8988T (cell line): Measurements from ENCODE around the gene PTH1R.
A peak's percentile ranks its signal among the peaks of the same experiment; 100 is the strongest.

Source experiments
- DNase-seq: peaks from one replicate; pipeline ENCODE4 v3.0.0; 2011

Gene PTH1R

DNA sequence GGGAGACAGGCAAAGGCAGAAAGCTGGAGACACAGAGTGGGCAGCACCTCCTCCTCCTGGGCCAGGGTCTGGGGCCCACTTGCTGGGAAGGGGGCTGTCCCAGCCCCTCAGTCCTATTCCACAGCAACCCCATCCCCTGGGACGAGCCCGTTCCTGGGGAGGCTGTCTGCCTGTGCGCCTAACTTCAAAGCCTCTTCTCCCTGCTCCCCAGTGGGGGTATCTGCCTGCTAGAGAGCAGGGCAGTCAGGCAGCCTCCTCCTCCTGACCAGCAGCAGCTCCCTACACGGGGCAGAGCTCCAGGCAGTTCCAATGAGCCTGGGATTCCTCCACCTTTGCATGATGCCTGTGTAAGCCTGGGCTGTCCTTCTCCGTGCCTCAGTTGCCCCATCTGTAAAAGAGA, 6.9 kb downstream of the PTH1R start:
- no peak for DNase-seq

DNA sequence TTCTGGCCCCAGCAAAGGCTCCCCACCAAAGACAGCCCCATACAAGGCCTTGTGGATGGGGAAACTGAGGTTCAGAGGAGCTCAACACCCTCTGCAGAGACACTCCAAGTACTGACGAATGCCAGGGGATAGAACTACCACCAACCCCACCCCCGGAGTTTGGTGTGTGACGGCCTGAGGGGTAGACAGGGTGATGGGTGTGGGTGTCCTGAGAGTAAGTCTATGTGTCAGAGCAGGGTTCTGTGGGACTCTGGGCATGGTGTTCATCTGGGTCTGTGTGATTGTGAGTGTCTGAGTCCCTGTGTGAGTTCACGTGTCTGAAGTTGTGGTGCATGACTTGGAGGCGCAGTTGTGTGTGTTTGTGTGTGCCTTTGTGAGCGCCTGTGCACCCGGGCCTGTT, 7.4 kb downstream of the PTH1R start:
- DNase-seq = no peak

DNA sequence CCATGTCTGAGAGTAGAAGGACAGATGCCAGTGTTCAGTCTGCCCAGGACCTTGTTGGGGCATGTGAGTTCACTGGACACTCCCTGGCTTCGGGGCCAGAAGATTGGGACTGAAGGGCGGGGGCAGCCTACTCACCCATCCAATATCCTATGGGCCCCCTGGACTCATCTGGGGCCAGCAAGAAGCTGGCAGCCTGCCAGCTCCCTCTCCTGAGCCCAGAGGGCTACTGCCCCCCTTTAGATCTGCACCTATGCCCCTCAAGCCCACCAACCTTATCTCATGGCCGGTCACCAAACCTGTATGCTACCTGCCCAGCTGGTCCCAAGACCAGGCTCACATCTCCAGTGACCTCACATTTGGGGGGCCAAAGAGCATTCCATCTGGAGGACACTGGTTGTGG, 8.1 kb downstream of the PTH1R start:
- DNase-seq = no peak

DNA sequence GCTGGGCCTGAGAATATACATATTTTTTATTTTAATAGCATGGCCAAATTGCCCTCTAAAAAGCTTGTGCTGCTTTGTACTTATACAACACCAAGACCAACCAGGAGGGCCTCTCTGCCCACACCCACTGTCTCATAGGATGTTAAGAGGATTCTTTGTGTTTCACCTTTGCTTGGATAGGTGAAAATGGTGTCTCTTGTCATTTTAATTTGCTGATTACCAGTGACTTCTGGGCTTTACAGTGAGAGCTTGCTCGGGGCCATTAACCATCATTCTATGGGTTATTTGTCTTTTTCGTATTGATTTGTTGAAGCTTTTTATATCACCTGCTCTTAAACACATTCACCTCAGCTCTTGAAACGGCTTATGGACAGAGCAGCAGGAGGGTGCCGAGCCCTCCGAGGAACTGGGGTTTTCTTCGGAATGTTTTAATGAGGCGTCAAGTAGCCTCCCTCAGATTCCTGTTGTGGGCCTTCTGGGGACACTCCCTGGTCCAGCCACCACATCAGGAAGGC, 10.5 kb downstream of the PTH1R start:
- no peak for DNase-seq

DNA sequence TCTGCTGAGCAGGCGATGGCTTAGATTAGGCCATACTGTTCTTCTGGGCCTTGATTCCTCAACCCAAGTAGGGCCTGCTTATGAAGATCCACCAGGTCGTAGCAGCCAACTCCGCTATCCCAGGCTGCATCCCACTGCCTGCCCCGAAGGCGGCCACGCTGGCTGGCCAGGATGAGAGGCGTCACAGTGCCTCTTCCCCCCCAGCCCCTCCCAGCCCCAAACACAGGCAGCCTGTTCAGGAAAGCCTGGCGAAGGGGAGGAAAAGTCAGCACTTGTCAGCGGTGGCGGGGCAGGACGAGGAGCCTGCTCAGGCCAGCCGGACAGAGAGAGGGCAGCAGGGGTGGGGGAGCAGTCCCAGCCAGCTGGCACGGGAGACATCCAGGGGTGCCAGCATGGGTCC, 11.2 kb downstream of the PTH1R start:
- DNase-seq = no peak

DNA sequence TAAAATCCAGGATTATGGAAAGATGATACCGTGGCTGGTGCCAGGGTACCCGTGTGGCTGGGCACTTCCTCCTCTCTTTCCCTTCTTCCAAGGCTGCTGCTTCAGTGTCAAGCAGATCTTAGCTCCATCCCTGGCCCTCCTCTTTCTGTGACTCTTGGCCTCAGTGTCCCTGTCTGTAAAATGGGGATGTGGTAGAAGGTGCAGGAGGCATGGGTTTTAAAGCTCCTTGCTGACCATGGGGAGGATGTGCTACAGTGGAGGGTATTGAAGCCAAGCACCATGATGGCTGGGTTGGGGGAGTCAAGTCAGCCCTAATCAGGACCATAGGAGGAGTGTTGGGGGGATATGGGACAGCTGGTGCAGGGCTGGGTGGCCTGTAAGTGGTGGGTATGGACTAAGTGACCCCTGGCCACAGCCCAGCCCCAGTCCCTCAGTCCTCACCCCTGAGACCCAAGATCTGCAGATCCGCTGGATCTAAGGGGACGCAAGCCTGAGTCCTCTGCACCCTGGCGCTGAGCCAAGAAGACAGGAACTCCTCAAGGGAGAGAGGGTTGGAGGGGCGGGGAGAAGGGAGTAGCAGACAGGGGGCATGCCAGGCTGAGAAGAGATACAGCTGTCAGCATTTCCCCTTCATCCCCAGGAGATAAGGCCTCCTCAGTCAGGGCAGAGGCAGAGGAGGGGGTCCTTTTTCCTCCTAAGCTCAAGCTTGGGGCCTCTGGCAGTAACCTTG, 12.0 kb downstream of the PTH1R start:
- no peak for DNase-seq

DNA sequence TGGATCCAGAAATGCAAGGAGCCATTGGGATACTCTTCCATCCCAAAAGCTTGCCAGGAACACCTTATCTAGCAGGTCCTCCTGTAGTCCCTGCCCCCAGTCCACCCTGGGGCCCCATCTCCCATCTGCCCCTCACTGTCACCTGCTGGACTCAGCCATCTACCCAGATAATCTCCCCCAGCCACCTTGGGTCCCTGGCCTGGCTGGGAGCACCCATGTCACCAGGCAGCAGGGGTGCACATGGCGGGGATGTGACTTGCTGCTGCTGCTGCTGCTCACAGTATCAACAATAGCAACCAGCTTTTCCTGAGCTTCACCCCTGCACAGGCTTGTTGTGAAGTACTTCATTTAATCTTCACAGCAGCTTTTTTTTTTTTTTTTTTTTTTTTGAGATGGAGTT, 12.6 kb downstream of the PTH1R start:
- no peak for DNase-seq

DNA sequence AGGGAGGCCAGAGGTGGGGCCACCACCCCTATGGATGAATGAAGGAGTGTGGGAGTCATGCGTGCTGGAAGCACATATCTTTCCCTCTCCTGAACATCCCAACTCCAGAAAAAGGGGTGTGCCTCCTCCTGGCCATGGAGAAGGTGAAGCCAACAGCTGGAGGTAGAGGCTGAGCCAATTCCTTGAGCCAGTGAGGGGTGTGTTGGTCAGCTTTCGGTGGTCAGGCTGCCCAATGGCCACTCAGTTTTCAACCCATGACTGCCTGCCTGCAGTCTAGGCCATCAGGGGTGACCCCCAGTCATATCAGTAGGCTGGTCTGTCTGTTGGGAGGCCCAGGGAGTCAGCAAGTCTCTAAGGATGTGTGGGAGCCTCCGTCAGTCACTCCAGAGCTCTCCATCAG, 13.6 kb downstream of the PTH1R start:
- no peak for DNase-seq

DNA sequence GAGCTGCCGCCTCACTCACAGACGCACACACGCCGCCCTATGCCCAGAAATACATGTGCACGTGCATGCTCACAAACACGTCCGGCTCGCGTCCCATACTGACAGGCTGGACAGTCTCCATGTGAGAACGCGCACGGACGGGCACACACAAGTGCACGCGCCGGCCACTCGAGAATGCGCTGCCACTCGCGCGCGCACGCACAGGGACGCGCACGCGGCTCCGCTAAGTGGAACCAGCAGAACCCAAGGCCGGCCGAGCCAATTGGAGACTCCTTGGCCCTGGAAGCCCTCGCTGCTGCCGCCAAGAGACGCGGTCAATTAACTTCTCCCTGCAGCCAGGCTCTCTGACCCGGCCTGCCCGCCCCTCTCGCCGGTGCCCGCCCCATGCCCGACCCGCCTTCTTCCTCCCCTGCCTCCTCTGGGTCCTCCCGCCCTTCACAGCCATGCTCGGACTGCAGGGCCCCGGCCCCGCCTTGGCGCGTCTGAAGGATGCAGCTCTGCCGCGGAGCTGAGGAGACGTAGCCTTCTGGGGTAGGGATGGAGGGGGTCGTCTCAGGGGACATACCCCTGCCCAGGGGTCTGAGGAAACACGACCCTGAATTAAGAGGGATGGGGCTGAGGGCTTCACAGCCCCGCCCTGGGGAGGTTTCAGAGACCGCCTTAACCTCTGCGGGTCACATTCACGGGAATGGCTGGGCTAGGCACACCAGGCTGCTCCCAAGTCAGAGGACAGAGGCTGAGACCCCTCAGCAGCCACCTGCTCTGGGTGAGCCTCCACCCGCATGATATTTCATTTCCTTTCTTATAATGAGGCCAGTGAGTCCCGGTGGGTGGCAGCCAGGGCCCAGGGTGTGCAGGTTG, 15.0 kb downstream of the PTH1R start:
- peak; percentile 99 for DNase-seq

DNA sequence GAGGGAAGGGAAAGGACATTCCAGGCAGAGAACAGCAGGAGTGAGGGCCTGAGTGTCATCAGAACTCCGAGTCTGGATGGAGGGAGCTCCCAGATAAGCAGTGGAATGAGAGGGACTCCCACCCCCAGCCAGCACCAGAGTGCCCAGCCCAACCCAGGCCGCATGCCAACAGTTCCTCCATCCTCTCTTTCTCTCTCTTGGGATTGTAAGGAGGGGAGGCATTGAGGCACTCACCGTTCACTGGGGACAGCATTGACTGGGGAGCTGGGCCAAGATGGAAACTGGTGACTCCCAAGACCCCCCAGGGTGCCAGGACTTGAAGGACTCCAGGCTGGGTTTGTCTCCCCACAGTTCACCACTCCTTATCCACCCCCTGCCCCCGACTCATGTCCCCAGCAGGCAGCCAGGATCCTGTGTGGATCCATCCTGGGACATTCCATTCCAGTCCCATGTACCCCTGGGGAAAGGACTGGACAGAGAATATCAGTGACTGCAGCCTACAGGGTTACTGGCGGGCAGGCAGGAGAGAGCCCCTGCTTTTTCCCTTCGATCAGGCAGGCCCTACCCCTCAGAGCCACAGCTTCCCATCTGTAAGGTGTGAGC, 15.7 kb downstream of the PTH1R start:
- DNase-seq = no peak

DNA sequence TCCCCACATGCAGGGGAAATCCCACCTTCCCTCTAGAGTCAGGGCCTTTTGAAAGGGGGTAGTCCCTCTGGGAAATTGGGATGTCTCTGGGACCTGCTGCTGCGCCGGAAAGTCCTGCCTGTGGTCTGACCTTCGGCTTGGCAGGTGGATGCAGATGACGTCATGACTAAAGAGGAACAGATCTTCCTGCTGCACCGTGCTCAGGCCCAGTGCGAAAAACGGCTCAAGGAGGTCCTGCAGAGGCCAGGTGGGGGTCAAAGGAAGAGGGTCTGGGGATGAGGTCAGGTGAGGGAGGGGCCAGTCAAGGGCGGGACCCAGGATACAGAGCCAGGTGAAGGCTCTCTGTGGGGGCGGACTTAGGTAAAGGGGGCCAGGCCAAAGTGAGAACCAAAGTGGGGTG, 16.2 kb downstream of the PTH1R start:
- DNase-seq = no peak

DNA sequence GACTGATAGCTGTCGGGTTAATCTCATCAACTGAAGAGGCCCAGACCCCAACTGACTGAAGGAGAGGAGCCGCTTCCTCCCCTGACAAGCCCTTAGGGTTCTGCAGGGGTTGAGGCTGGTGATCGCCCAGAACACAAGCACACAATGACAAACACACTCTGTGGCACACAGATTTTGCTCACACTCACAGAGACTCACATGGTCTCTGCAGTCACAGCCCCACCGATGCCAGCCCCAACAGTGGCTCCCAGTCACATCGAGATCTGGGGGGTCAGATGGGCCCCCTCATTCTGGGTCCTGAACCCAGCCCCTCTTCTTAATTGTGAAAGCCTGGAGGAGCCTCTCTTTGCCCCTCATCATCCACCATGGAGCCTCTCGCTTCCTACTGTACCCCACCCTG, 16.7 kb downstream of the PTH1R start:
- no peak for DNase-seq

DNA sequence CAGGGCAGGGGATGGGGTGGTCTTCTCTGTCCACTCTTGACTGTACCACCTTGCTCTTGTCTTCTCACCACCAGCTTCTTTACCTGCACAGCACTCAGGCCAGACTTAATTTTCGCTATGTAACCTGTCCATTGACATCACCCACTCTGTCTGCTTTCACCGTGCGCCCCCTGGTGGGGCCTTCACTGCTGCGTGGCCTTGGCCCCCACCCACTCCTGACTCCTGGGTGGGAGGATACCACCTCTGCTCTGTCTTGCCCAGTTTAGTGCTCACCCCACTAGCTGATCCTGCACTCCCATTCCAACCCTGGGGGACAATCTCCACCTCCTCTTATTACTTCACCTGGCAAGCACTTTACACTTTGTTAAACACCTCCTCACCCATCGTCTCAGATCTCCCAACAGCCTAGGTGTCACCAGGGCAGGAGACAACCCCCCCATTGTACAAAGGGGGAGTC, 17.7 kb downstream of the PTH1R start:
- peak; percentile 87 for DNase-seq

DNA sequence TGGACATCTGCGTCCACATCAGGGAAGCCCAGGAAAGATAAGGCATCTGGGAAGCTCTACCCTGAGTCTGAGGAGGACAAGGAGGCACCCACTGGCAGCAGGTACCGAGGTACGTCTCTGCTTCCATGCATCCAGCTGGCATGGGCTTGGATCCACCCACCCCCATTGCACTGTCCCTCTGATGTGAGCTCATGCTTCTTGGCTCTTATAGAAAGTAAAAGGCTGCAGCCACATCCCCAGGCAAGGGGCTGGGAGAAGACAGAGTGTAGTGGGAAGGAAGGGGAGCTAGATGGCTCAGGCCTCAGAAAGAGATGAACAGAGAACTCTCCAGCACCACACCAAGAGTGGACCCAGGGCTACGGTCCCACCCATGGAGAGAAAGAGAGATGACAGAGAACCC, 18.2 kb downstream of the PTH1R start:
- no peak for DNase-seq

DNA sequence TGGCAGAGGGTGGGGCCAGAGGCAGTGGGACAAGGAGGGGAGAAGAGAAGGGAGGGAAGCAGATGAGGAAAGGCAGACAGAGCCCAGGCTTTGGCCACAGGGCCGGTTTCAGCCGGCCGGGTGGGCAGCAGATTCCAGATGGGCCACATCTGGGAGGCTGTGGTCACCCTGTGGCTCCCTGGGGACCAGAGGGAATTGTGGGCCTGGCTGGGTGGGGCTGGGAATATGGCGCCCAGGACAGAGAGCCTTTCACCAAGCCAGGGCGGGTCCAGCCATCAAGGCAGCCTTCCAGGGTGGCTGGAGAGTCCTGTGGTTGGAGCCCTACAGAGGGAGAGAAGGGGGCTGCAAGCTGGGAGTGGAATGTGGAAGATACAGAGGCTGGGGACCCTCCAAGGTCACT, 18.9 kb downstream of the PTH1R start:
- no peak for DNase-seq

DNA sequence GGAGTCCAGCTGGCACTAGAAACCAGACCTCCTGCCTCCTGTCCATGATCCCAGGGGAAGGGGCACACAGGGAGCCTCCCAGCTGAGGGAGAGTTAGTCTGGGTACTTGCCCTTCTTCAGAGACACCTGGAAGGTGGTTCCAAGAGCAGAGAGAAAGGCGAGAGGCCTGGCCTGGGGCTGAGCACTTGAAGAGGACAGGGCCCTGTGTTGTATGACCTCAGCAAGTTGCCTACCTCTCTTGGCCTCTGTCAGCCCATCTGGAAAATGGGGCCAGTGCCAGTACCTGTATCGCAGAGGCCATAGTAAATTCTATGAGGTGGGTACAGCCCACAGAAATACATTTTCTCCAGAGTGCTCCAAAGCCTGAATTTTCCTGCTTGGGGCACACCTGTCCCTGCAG, 19.5 kb downstream of the PTH1R start:
- no peak for DNase-seq

DNA sequence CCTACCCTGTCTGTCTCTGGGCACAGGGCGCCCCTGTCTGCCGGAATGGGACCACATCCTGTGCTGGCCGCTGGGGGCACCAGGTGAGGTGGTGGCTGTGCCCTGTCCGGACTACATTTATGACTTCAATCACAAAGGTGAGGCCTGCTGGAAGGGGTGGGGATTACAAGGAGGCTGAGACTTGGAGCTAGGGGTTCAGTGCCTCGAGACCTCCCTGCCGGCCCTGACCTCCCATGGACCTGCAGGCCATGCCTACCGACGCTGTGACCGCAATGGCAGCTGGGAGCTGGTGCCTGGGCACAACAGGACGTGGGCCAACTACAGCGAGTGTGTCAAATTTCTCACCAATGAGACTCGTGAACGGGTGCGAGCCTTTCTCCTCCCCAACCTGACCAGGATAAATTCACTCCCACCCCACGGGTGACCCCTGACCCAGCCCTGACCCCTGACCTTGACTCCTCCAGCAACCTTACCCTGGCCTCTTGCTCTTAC, 20.4 kb downstream of the PTH1R start:
- peak; percentile 51 for DNase-seq

DNA sequence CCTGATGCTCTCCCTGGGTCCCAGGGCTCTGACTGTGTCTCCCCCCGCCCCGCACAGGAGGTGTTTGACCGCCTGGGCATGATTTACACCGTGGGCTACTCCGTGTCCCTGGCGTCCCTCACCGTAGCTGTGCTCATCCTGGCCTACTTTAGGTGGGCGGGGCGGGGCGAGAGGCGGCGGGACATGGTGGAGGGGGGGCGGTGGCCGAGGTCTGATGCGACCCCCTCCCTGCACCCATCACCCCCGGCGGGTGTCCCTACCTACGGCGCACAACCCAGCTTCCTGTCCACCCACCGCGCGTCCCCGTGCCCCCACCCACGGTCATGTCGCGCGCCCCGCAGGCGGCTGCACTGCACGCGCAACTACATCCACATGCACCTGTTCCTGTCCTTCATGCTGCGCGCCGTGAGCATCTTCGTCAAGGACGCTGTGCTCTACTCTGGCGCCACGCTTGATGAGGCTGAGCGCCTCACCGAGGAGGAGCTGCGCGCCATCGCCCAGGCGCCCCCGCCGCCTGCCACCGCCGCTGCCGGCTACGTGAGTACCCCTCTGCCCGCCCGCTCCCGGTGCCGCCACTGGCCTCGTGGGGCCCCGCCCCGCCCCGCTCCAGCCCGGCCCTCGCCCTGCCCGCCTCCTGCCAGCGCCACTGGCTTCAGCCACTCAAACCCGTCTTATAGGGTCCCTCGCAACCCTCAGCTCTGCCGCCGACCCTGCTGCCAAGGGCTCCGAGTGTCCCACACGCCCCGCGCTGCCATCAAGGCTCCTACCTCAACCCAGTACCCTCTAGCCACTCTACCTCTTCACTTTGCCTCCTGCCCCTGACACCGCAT, 21.0 kb downstream of the PTH1R start:
- peak; percentile 15 for DNase-seq

DNA sequence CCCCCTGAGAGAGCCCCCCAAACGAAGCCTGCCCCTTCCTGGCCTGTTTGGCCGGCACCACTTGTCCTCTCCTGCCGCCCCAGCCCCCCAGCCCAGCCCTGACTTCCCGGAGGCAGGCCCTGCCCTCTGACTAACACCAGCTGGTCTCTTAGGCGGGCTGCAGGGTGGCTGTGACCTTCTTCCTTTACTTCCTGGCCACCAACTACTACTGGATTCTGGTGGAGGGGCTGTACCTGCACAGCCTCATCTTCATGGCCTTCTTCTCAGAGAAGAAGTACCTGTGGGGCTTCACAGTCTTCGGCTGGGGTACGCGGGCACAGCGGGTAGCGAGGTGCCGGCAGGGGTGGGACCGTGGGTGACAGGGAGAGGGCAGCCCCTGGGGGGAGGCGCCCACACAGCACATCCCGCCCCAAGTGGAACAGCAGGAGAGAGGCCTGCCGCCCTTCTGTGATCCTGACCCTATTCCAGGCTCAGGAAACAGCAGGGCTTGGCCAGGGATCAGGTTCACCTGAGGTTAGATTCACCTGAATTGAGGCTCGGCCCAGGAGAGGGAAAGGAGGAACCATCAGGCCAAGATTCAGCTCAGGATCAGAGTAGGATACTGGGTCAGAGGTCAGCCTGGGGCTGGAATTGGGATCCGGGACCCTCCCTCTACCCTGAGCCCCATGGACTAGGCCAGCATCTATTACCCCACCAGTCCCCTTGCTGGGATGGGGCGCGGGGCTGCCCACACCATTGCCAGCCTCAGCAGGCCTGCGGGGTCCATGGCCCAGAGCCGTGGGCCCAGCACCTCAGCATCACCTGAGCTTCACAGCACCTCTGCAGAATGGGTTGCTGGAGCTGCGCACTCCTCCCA, 21.9 kb downstream of the PTH1R start:
- peak; percentile 32 for DNase-seq

DNA sequence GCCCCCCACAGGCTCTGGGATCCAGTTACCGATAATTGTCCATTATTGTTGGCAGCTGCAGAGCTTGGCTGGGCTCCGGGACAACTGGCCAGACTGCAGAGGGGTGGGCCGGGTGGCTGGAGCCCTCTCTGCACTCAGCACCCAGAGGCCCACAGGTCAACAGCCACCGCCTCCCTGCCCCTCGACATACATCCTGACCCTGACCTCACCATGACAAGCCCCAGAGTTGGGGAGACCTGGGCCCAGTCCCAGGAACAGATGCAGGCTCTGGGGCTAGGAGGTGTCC, 22.4 kb downstream of the PTH1R start:
- DNase-seq = peak; percentile 19

DNA sequence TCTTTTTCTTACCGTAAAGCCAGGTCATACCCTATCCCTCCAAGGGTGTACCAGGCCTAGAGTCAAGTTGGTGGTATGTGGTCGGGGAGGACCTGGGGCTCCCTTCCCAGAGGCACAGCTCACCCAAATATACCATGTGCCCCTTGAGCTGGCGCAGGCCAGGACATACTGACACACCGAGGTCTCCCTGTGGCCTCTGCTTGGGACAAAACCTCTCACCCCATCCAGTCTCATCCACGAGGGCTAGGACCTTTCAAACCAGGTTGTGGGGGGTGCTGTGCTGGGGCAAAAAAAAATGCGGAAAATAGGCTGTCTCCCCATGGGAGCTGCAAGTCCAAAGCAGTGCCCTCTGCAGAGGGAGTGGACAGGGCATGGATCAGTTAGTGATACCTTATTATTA, 22.8 kb downstream of the PTH1R start:
- no peak for DNase-seq

DNA sequence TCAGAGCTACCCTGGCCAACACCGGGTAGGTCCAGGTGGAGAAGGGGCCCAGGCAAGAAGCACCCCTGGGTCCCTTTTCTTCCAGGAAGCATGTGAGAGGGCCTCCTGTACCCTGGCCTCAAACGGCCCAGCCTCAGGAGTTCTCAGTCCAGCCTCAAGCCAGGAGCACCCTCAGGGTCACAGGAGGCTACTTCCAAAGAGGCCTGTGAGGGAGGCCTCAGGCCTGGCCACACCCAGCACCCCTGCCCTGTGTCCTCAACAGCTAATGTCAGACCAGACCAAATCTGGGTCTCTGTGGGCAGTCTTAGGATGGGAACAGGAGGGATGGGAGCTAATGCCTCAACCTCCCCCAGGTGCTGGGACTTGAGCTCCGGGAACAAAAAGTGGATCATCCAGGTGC, 23.5 kb downstream of the PTH1R start:
- DNase-seq = no peak
